Testis (tissue), 3 donors: ENCODE results near the gene AATF. TPM values are rescaled to one million over a fixed set of nuclear protein-coding genes. Genes with fewer than 3 reads are reported as not detected.
A peak's percentile ranks its signal among the peaks of the same experiment; 100 is the strongest.

ENCODE experiments used
- DNase-seq: peaks from one replicate; pipeline ENCODE4 v3.0.0-alpha.2; 2019
- H3K27ac ChIP-seq, 2 donors: fragments of 200-600 bp; sonication (generic); one replicate each; pipeline ENCODE4 v1.5.1; 2019
- H3K27me3 ChIP-seq: fragments of 200-600 bp; sonication (generic); one replicate; pipeline ENCODE4 v1.5.1; 2019
- H3K36me3 ChIP-seq: fragments of 200-600 bp; sonication (generic); one replicate; pipeline ENCODE4 v1.5.1; 2017; ENCODE audit warnings: low read depth; ENCODE audit errors: missing control alignments
- H3K4me1 ChIP-seq: fragments of 200-600 bp; sonication (generic); one replicate; pipeline ENCODE4 v1.5.1; 2019
- H3K4me3 ChIP-seq, 2 donors: fragments of 200-600 bp; sonication (generic); one replicate each; pipeline ENCODE4 v1.5.1; 2017 to 2019
- H3K9me3 ChIP-seq: fragments of 200-600 bp; sonication (generic); one replicate; pipeline ENCODE4 v1.5.1; 2017
- CTCF ChIP-seq, 3 experiments: fragments of 450-650 bp in 2 of 3; fragments of 200-600 bp in 1 of 3; sonication (generic) in 1 of 3; IDR thresholded peaks; one replicate each; pipeline ENCODE4 v1.5.1; 2016 to 2019; ENCODE audit warnings: antibody characterized with exemption in 3 of 3, mild to moderate bottlenecking in 2 of 3, moderate library complexity in 1 of 3
- POLR2A ChIP-seq: fragments of 450-650 bp; IDR thresholded peaks from one replicate; pipeline ENCODE4 v1.6.1; 2017; ENCODE audit warnings: antibody characterized with exemption, mild to moderate bottlenecking, moderate library complexity
- WGBS, 2 donors: methylation state at CpG; one replicate each; pipeline ENCODE4 v1.1.5; 2018; 5-methylcytosine and 5-hydroxymethylcytosine counted together
- intact Hi-C: fragments of 100-400 bp; cut with DNase I; formaldehyde crosslinking; loops from one replicate; pipeline ENCODE4 v1.15.1; 2023; ENCODE audit warnings: low total_unique reads
- polyA plus RNA-seq: library from polyadenylated mRNA; stranded (reverse); fragments of 350-450 nt; fragmentation: Illumina TruSeq; extraction: RNeasy Lipid Tissue Mini Kit (QIAGEN cat#74804); gene quantifications from one replicate; pipeline ENCODE4 v1.2.3, GENCODE V29; 2014; ENCODE audit warnings: low read depth, low replicate concordance; ENCODE audit not compliant: insufficient read depth
- total RNA-seq, 2 donors: library from RNA; depleted of rRNA; stranded (reverse); fragments of >200 nt; gene quantifications; one replicate each; pipeline ENCODE4 v1.2.3, GENCODE V29; 2016

Gene AATF
- total and polyA plus RNA-seq, 3 donors from 2014 or later: 38.7 to 57.9 (median 39.5) TPM

- intact Hi-C loops: no loop called here
- TF ChIP-seq POLR2A (no peak), CTCF (IDR thresholded peaks at IDR 0.05) (no peak)
Measured at GRCh38 chr17:37092701-37093100, 143.9 kb downstream of the AATF start.

GRCh38 chr17:37094391-37094790, 145.6 kb downstream of the AATF start:
- WGBS, 2 donors: 32 to 63% methylated on average over 4 of the region's 4 CpGs
- no peaks in the 10 kb centered on the region for H3K36me3 ChIP-seq
- no peaks in the 10 kb centered on the region for H3K27me3 ChIP-seq
- H3K4me1 ChIP-seq: peaks cover 15% of the 10 kb centered on the region
- TF ChIP-seq POLR2A (no peak), CTCF (IDR thresholded peaks at IDR 0.05) (no peak)
- DNase-seq: no peak
- H3K27ac ChIP-seq: peak overlapping the region; percentile 59 to 69
- intact Hi-C loops: no loop called here
- H3K4me3 ChIP-seq: no peak overlapping the region
- no peaks in the 10 kb centered on the region for H3K9me3 ChIP-seq

More at GRCh38 chr17:37092701-37093100, 143.9 kb downstream of the AATF start:
- DNase-seq: no peak
- H3K27me3 ChIP-seq: no peaks in the 10 kb centered on the region
- no peak overlapping the region for H3K4me3 ChIP-seq
- no peaks in the 10 kb centered on the region for H3K36me3 ChIP-seq
- H3K9me3 ChIP-seq: no peaks in the 10 kb centered on the region
- H3K4me1 ChIP-seq: peaks cover 15% of the 10 kb centered on the region
- H3K27ac ChIP-seq: no peak overlapping the region

GRCh38 chr17:37096071-37096470, 147.3 kb downstream of the AATF start:
- 89 to 96% methylated on average over 2 of the region's 2 CpGs for WGBS, 2 donors
- no peak overlapping the region for H3K4me3 ChIP-seq
- no peaks in the 10 kb centered on the region for H3K27me3 ChIP-seq
- peaks cover 15% of the 10 kb centered on the region for H3K4me1 ChIP-seq
- intact Hi-C loops: no loop called here
- TF ChIP-seq CTCF (IDR thresholded peaks at IDR 0.05): no peak
- TF ChIP-seq POLR2A: no peak
- H3K27ac ChIP-seq: no peak overlapping the region
- no peaks in the 10 kb centered on the region for H3K36me3 ChIP-seq
- H3K9me3 ChIP-seq: no peaks in the 10 kb centered on the region
- no peak for DNase-seq

- Histone ChIP-seq H3K9me3 (no peaks in the 10 kb centered on the region), H3K4me3 (no peak overlapping the region), H3K36me3 (no peaks in the 10 kb centered on the region), H3K4me1 (peaks cover 15% of the 10 kb centered on the region), H3K27ac (no peak overlapping the region), H3K27me3 (no peaks in the 10 kb centered on the region)
- TF ChIP-seq CTCF (IDR thresholded peaks at IDR 0.05): no peak
- no peak for TF ChIP-seq POLR2A
- intact Hi-C loops: no loop called here
- no peak for DNase-seq
- WGBS, 2 donors: 78 to 84% methylated on average over 2 of the region's 2 CpGs
Measured at GRCh38 chr17:37097154-37097553, 148.4 kb downstream of the AATF start.

- no peaks in the 10 kb centered on the region for H3K36me3 ChIP-seq
- no peak overlapping the region for H3K27ac ChIP-seq
- no peaks in the 10 kb centered on the region for H3K9me3 ChIP-seq
- H3K27me3 ChIP-seq: no peaks in the 10 kb centered on the region
- H3K4me3 ChIP-seq: no peak overlapping the region
- 90 to 92% methylated on average over 5 of the region's 5 CpGs for WGBS, 2 donors
- DNase-seq: no peak
- intact Hi-C loops: no loop called here
- TF ChIP-seq POLR2A: no peak
- TF ChIP-seq CTCF (IDR thresholded peaks at IDR 0.05): no peak
- peaks cover 15% of the 10 kb centered on the region for H3K4me1 ChIP-seq
Measured at GRCh38 chr17:37098152-37098551, 149.4 kb downstream of the AATF start.
